Sigmoid colon (tissue), 4 donors: ENCODE data around the gene ADGRA3.

Source experiments
- EP300 ChIP-seq, 4 donors: sonication (generic); formaldehyde crosslinking; IDR thresholded peaks; one replicate each; pipeline ENCODE4 v1.6.1; 2017; ENCODE audit warnings: antibody characterized with exemption in 4 of 4
- POLR2A ChIP-seq, 2 donors: fragments of 450-650 bp; IDR thresholded peaks; one replicate each; pipeline ENCODE4 v1.6.1; 2016; ENCODE audit warnings: antibody characterized with exemption in 2 of 2, mild to moderate bottlenecking in 2 of 2, moderate library complexity in 2 of 2
- POLR2AphosphoS5 ChIP-seq, 4 donors: sonication (generic); formaldehyde crosslinking; IDR thresholded peaks; one replicate each; pipeline ENCODE4 v1.6.1; 2017; ENCODE audit warnings: antibody characterized with exemption in 4 of 4
- TF ChIP-seq, protein P1 (sequence below), 4 experiments: fragments of 450-650 bp in 3 of 4; fragments of 200-600 bp in 1 of 4; IDR thresholded peaks; one replicate each; pipeline ENCODE4 v1.5.1; 2016 to 2019; ENCODE audit warnings: antibody characterized with exemption in 4 of 4, mild to moderate bottlenecking in 3 of 4, moderate library complexity in 2 of 4

- TF ChIP-seq, protein P1, sequence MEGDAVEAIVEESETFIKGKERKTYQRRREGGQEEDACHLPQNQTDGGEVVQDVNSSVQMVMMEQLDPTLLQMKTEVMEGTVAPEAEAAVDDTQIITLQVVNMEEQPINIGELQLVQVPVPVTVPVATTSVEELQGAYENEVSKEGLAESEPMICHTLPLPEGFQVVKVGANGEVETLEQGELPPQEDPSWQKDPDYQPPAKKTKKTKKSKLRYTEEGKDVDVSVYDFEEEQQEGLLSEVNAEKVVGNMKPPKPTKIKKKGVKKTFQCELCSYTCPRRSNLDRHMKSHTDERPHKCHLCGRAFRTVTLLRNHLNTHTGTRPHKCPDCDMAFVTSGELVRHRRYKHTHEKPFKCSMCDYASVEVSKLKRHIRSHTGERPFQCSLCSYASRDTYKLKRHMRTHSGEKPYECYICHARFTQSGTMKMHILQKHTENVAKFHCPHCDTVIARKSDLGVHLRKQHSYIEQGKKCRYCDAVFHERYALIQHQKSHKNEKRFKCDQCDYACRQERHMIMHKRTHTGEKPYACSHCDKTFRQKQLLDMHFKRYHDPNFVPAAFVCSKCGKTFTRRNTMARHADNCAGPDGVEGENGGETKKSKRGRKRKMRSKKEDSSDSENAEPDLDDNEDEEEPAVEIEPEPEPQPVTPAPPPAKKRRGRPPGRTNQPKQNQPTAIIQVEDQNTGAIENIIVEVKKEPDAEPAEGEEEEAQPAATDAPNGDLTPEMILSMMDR (IDR thresholded peaks at IDR 0.05) = no peak
- TF ChIP-seq EP300 (IDR thresholded peaks at IDR 0.05) = no peak
- no peak for TF ChIP-seq POLR2A (IDR thresholded peaks at IDR 0.05)
- TF ChIP-seq POLR2AphosphoS5 (IDR thresholded peaks at IDR 0.05) = no peak
Observed at GRCh38 chr4:22552812-22553211, 36.9 kb upstream of the ADGRA3 start.
